ENCODE data around the gene PRR14L.
"Not testable (repeated sequence)": the region's sequence is repeated elsewhere in the genome, so short reads cannot be mapped to it uniquely, and the experiment has no call there.

PRR14L gene

DNA sequence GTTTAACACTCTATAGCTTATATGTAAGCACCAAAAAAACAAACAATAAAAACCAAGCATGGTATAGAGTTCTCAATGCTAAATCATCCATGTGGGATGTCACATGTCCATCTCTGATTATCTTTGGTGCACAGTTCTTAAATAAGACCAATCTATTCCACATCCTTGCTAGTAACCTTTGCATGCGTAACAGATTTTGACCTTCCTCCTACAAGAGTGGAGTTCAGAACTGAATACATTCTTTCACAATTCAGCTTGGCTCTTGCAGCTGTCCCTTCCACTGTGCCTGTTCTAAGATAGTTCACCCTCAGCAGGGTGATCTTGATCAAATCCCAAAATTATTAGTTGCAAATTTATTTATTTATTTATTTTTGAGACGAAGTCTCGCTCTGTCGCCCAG is 21.1 kb downstream of the PRR14L start:
- WGBS (ENCODE audit: insufficient coverage, insufficient read length), result no CpG with 5 or more reads among the region's 4 CpGs
- Histone ChIP-seq H3K4me3 (ENCODE audit: low read length) (no peak overlapping the region), H3K9me3 (ENCODE audit: control insufficient read depth, insufficient read depth, low read length) (no peaks in the 10 kb centered on the region), H3K4me1 (ENCODE audit: control insufficient read depth, insufficient read depth, low read length) (no peaks in the 10 kb centered on the region), H3K27me3 (ENCODE audit: control insufficient read depth, insufficient read depth, low read length) (no peaks in the 10 kb centered on the region), H3K27ac (ENCODE audit: low read length) (no peak overlapping the region), H3K36me3 (ENCODE audit: control insufficient read depth, insufficient read depth, low read length) (peaks cover 4% of the 10 kb centered on the region; the same call in 1 of the 2 replicates)
- DNase-seq (ENCODE audit: low read depth, low spot score), result no peak

DNA sequence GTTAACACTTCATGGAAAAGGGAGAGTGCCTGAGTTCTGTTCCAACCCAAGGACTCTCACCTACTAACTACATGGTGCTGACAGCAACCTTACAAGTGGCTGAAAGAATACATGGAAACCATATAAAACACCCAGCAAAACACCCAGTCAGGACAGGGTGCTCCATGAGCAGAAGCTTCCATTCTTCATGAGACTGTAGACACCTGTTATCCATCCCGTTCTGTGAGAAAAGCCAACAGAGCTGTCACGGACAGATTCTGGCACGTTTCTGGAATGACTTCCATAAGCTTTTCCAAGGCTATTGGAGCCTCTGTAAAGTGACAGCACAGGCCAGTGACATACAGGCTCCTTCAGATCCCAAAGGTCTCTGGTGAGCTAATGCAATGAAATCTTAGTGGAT is 23.2 kb downstream of the PRR14L start:
- H3K4me3 ChIP-seq (ENCODE audit: low read length), result no peak overlapping the region
- no peaks in the 10 kb centered on the region for H3K9me3 ChIP-seq (ENCODE audit: control insufficient read depth, insufficient read depth, low read length)
- no peaks in the 10 kb centered on the region for H3K4me1 ChIP-seq (ENCODE audit: control insufficient read depth, insufficient read depth, low read length)
- H3K27me3 ChIP-seq (ENCODE audit: control insufficient read depth, insufficient read depth, low read length), result no peaks in the 10 kb centered on the region
- no peak overlapping the region for H3K27ac ChIP-seq (ENCODE audit: low read length)
- H3K36me3 ChIP-seq (ENCODE audit: control insufficient read depth, insufficient read depth, low read length), result peaks cover 4% of the 10 kb centered on the region; the same call in 1 of the 2 replicates
- no CpG with 5 or more reads among the region's 3 CpGs for WGBS (ENCODE audit: insufficient coverage, insufficient read length)
- no peak for DNase-seq (ENCODE audit: low read depth, low spot score)

DNA sequence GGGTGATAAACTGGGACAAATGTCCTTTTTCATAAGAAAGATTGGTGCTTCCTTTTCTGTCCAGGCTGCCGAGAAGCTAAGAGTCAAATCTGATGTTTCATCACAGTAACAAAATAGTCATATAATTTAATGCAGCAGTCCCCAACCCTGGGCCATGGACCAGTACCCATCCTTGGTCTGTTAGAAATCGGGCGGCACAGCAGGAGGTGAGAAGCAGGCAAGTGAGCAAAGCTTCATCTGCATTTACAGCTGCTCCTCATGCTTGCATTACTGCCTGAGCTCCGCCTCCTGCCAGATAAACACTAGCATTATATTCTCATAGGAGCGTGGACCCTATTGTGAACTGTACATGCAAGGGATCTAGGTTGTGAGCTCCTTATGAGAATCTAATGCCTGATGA is 26.2 kb downstream of the PRR14L start:
- WGBS (ENCODE audit: insufficient coverage, insufficient read length), result no CpG with 5 or more reads among the region's 5 CpGs
- no peak overlapping the region for H3K4me3 ChIP-seq (ENCODE audit: low read length)
- H3K36me3 ChIP-seq (ENCODE audit: control insufficient read depth, insufficient read depth, low read length), result peaks cover 4% of the 10 kb centered on the region; the same call in 1 of the 2 replicates
- no peak overlapping the region for H3K27ac ChIP-seq (ENCODE audit: low read length)
- H3K4me1 ChIP-seq (ENCODE audit: control insufficient read depth, insufficient read depth, low read length), result no peaks in the 10 kb centered on the region
- no peaks in the 10 kb centered on the region for H3K27me3 ChIP-seq (ENCODE audit: control insufficient read depth, insufficient read depth, low read length)
- H3K9me3 ChIP-seq (ENCODE audit: control insufficient read depth, insufficient read depth, low read length), result no peaks in the 10 kb centered on the region
- no peak for DNase-seq (ENCODE audit: low read depth, low spot score)

DNA sequence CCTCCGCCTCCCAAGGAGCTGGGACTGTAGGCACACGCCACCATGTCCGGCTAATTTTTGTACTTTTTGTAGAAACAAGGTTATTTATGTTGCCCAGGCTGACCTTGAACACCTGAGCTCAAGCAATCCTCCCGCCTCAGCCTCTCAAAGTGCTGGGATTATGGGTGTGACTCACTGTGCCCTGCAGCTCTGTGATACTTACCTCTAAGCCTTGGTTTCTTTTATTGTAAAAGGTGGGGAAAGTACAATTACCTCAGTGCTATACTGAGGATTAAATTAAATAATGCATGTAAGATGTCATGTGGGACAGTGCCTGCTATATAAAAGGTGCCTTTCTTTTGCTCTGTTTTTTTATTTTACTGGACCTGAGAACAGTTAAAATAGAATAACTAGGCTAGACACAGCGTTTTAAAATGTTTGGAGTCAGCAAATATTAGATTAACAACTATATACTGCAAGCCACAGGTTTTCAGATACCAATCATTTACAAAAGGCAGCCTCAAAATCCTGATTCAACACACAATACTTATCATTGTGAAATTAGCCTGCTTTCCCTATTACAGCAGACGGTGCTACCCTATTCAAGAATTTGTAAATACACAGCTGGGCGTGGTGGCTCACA is 30.0 kb downstream of the PRR14L start:
- Histone ChIP-seq H3K27ac (ENCODE audit: low read length) (no peak overlapping the region), H3K4me3 (ENCODE audit: low read length) (no peak overlapping the region), H3K4me1 (ENCODE audit: control insufficient read depth, insufficient read depth, low read length) (no peaks in the 10 kb centered on the region), H3K27me3 (ENCODE audit: control insufficient read depth, insufficient read depth, low read length) (no peaks in the 10 kb centered on the region), H3K9me3 (ENCODE audit: control insufficient read depth, insufficient read depth, low read length) (no peaks in the 10 kb centered on the region), H3K36me3 (ENCODE audit: control insufficient read depth, insufficient read depth, low read length) (peaks cover 10% of the 10 kb centered on the region; the same call in 1 of the 2 replicates)
- DNase-seq (ENCODE audit: low read depth, low spot score), result no peak
- no CpG with 5 or more reads among the region's 7 CpGs for WGBS (ENCODE audit: insufficient coverage, insufficient read length)

DNA sequence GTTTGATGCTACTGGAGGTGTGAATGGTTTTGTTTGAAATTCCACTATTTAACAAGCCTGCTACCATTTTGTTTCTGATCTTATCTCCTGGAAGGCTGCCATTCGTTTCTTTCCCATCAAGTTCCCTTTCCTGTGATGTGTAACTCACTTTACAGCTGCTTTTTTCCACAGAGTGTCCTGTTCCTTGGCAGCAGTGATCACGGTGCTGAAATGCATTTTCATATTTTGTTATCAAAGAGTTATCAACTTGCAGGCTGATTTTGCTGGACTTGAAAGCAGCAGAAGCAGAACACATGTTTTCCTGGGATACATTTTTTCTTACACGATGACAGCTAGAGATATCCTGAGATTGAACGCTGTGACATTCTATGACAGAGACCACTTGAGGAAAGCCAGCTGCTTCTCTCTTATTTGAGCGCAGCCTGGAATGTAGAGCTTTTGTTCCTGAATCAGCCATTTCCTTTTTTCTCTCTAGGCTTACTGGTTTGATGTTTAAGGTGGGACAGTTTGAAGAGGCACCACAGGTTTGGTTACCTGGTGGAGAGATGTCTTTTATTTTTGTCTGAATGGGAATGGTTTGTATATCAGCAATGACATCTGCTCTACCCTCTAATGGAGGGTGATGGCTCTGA is 34.7 kb downstream of the PRR14L start:
- H3K27ac ChIP-seq (ENCODE audit: low read length), result no peak overlapping the region

DNA sequence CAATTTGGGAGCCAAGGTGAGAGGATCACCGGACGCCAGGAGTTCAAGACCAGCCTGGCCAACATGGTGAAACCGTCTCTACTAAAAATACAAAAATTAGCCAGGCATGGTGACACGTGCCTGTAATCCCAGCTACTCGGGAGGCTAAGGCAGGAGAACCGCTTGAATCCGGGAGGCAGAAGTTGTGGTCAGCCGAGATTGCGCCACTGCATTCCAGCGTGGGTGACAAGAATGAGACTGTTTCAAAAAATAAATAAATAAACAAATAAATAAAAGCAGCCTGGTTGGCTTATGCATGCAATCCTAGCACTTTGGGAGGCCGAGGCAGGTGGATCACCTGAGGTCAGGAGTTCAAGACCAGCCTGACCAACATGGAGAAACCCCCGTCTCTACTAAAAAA is 38.7 kb downstream of the PRR14L start:
- WGBS (ENCODE audit: insufficient coverage, insufficient read length), result no CpG with 5 or more reads among the region's 12 CpGs
- not testable (repeated sequence) for H3K27ac ChIP-seq (ENCODE audit: low read length); DNase-seq (ENCODE audit: low read depth, low spot score); H3K4me3 ChIP-seq (ENCODE audit: low read length); H3K27me3 ChIP-seq (ENCODE audit: control insufficient read depth, insufficient read depth, low read length); H3K9me3 ChIP-seq (ENCODE audit: control insufficient read depth, insufficient read depth, low read length); H3K4me1 ChIP-seq (ENCODE audit: control insufficient read depth, insufficient read depth, low read length)
- H3K36me3 ChIP-seq (ENCODE audit: control insufficient read depth, insufficient read depth, low read length), result peaks cover 17% of the 10 kb centered on the region

More for the DNA sequence above, 34.7 kb downstream of the PRR14L start:
- Histone ChIP-seq H3K4me1 (ENCODE audit: control insufficient read depth, insufficient read depth, low read length) (no peaks in the 10 kb centered on the region), H3K36me3 (ENCODE audit: control insufficient read depth, insufficient read depth, low read length) (peaks cover 23% of the 10 kb centered on the region), H3K27me3 (ENCODE audit: control insufficient read depth, insufficient read depth, low read length) (no peaks in the 10 kb centered on the region), H3K4me3 (ENCODE audit: low read length) (no peak overlapping the region), H3K9me3 (ENCODE audit: control insufficient read depth, insufficient read depth, low read length) (no peaks in the 10 kb centered on the region)
- no peak for DNase-seq (ENCODE audit: low read depth, low spot score)
- no CpG with 5 or more reads among the region's 5 CpGs for WGBS (ENCODE audit: insufficient coverage, insufficient read length)

DNA sequence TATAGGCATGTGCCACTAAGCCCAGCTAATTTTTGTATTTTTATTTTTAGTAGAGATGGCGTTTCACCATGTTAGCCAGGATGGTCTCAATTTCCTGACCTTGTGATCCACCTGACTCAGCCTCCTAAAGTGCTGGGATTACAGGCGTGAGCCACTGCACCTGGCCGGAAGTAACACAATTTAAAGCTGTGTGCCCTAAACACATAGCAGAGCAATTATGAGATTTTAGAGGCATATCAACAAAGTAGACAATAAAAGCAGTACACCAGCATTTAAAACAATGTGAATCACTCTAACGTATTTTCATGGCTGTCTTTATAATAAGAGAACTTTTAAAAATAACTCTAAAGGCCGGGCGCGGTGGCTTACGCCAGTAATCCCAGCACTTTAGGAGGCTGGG is 42.4 kb downstream of the PRR14L start:
- no peak for DNase-seq (ENCODE audit: low read depth, low spot score)
- no peaks in the 10 kb centered on the region for H3K9me3 ChIP-seq (ENCODE audit: control insufficient read depth, insufficient read depth, low read length)
- H3K36me3 ChIP-seq (ENCODE audit: control insufficient read depth, insufficient read depth, low read length), result peaks cover 14% of the 10 kb centered on the region
- no peak overlapping the region for H3K27ac ChIP-seq (ENCODE audit: low read length)
- H3K4me1 ChIP-seq (ENCODE audit: control insufficient read depth, insufficient read depth, low read length), result no peaks in the 10 kb centered on the region
- H3K27me3 ChIP-seq (ENCODE audit: control insufficient read depth, insufficient read depth, low read length), result no peaks in the 10 kb centered on the region
- WGBS (ENCODE audit: insufficient coverage, insufficient read length), result no CpG with 5 or more reads among the region's 8 CpGs
- no peak overlapping the region for H3K4me3 ChIP-seq (ENCODE audit: low read length)

DNA sequence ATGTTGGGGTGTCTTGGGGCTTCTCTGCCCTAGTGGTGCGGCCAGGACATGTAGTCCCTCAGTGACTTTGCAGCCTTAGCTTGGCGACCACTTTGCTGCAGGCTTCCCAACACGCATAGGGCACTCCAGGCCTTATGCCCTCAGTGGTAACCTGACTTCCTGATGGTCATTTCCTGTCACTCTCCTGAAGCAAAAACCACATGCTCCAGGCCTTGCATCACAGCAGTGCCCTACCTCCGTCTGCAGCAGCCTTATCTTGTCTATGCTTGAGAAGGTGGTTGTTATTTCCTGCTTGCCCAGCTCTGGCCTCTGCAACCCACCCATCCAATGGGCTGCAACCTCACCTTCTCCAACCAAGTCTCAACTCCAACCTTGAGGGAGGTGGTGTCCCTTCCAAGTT is 54.5 kb downstream of the PRR14L start:
- H3K9me3 ChIP-seq (ENCODE audit: control insufficient read depth, insufficient read depth, low read length), result no peaks in the 10 kb centered on the region
- H3K27ac ChIP-seq (ENCODE audit: low read length), result no peak overlapping the region
- H3K4me3 ChIP-seq (ENCODE audit: low read length), result no peak overlapping the region
- H3K36me3 ChIP-seq (ENCODE audit: control insufficient read depth, insufficient read depth, low read length), result peaks cover 8% of the 10 kb centered on the region; the same call in 1 of the 2 replicates
- no peaks in the 10 kb centered on the region for H3K4me1 ChIP-seq (ENCODE audit: control insufficient read depth, insufficient read depth, low read length)
- no peaks in the 10 kb centered on the region for H3K27me3 ChIP-seq (ENCODE audit: control insufficient read depth, insufficient read depth, low read length)
- no CpG with 5 or more reads among the region's 4 CpGs for WGBS (ENCODE audit: insufficient coverage, insufficient read length)
- no peak for DNase-seq (ENCODE audit: low read depth, low spot score)

DNA sequence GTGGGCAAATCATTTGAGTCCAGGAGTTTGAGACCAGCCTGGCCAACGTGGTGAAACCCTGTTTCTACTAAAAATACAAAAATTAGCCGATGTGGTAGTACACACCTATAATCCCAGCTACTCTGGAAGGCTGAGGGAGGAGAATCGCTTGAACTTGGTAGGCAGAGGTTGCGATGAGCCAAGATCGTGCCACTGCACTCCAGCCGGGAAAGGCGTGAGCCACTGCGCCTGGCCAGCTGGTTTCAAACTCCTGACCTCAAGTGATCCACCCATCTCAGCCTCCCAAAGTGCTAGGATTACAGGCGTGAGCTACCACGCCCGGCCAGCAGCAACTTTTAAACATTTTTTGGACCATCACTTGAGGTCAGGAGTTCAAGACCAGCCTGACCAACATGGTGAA is 55.9 kb downstream of the PRR14L start:
- not testable (repeated sequence) for H3K27me3 ChIP-seq (ENCODE audit: control insufficient read depth, insufficient read depth, low read length); DNase-seq (ENCODE audit: low read depth, low spot score); H3K4me3 ChIP-seq (ENCODE audit: low read length); H3K4me1 ChIP-seq (ENCODE audit: control insufficient read depth, insufficient read depth, low read length); H3K27ac ChIP-seq (ENCODE audit: low read length); H3K36me3 ChIP-seq (ENCODE audit: control insufficient read depth, insufficient read depth, low read length); H3K9me3 ChIP-seq (ENCODE audit: control insufficient read depth, insufficient read depth, low read length)
- no CpG with 5 or more reads among the region's 11 CpGs for WGBS (ENCODE audit: insufficient coverage, insufficient read length)

DNA sequence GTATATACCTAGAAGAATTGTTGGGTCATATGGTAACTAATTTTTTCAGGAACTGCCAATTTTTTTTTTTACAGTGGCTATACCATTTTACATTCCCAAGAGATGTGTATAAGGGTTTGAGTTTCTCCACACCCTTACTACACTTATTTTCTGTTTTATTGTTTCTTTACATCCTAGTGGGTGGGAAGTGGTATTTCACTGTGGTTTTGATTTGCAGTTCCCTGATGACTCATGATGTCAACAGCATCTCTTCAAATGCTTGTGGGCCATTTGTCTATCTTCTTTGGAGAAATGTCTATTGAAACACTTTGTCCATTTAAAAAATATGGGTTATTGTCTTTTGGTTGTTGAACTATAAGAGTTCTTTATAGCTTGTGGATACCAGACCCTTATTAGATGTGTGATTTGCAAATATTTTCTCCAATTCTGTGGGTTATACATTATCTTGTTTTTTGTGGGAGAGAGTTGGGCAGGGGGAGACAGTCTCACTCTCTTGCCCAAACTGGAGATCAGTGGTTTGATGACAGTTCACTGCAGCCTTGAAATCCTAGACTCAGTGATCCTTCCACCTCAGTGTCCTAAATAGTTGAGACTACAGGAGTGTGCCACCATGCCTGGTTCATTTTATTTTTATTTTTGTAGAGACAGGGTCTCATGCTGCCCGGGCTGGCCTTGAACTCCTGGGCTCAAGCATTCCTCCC is 57.6 kb downstream of the PRR14L start:
- no peak overlapping the region for H3K27ac ChIP-seq (ENCODE audit: low read length)
- no peaks in the 10 kb centered on the region for H3K27me3 ChIP-seq (ENCODE audit: control insufficient read depth, insufficient read depth, low read length)
- peaks cover 5% of the 10 kb centered on the region for H3K36me3 ChIP-seq (ENCODE audit: control insufficient read depth, insufficient read depth, low read length)
- H3K9me3 ChIP-seq (ENCODE audit: control insufficient read depth, insufficient read depth, low read length), result no peaks in the 10 kb centered on the region
- WGBS (ENCODE audit: insufficient coverage, insufficient read length), result no CpG with 5 or more reads among the region's 1 CpG
- DNase-seq (ENCODE audit: low read depth, low spot score), result no peak
- no peaks in the 10 kb centered on the region for H3K4me1 ChIP-seq (ENCODE audit: control insufficient read depth, insufficient read depth, low read length)
- H3K4me3 ChIP-seq (ENCODE audit: low read length), result no peak overlapping the region

Data from iPS DF 6.9 (cell line).